ENCODE data around the gene NPAS2. TPM values are rescaled to one million over a fixed set of nuclear protein-coding genes. Genes with fewer than 3 reads are reported as not detected.

The NPAS2 gene
- polyA plus RNA-seq, 1 experiment, result 13.5 TPM

DNA sequence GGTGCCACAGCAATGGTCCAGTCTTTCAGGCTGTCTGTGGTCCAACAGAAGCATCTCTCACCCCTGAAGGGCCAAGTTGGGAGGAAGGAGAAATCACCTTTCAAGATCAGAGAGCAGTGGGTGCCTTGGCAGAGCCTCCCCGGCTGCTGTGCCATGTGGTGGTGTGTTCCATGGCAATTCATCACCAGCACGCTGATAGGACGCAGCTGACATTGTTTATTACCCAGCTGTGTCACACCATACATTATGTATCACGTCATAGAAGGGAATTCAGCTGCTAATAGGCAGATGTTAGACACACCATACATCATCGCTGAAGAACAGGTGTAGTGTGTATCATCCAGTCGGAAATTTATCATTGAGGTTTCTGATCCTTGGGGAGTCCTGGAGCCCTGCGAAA, 152.5 kb downstream of the NPAS2 start:
- ChIA-PET POLR2A (no interaction called here), CTCF (no interaction called here)
- no peak for DNase-seq (ENCODE audit: low read depth, low spot score)
- no peaks in the 10 kb centered on the region; the same call in 1 of the 2 replicates for H3K9me3 ChIP-seq (ENCODE audit: control insufficient read depth, insufficient read depth, low read length)
- no peak overlapping the region for H3K27ac ChIP-seq (ENCODE audit: low read depth, low read length)
- no peak overlapping the region for H3K4me3 ChIP-seq (ENCODE audit: low read depth, low read length)
- TF ChIP-seq, protein P1, sequence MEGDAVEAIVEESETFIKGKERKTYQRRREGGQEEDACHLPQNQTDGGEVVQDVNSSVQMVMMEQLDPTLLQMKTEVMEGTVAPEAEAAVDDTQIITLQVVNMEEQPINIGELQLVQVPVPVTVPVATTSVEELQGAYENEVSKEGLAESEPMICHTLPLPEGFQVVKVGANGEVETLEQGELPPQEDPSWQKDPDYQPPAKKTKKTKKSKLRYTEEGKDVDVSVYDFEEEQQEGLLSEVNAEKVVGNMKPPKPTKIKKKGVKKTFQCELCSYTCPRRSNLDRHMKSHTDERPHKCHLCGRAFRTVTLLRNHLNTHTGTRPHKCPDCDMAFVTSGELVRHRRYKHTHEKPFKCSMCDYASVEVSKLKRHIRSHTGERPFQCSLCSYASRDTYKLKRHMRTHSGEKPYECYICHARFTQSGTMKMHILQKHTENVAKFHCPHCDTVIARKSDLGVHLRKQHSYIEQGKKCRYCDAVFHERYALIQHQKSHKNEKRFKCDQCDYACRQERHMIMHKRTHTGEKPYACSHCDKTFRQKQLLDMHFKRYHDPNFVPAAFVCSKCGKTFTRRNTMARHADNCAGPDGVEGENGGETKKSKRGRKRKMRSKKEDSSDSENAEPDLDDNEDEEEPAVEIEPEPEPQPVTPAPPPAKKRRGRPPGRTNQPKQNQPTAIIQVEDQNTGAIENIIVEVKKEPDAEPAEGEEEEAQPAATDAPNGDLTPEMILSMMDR (IDR thresholded peaks at IDR 0.05; ENCODE audit: low read depth, low read length), result no peak
- H3K27me3 ChIP-seq (ENCODE audit: control insufficient read depth, insufficient read depth, low read length), result no peaks in the 10 kb centered on the region

DNA sequence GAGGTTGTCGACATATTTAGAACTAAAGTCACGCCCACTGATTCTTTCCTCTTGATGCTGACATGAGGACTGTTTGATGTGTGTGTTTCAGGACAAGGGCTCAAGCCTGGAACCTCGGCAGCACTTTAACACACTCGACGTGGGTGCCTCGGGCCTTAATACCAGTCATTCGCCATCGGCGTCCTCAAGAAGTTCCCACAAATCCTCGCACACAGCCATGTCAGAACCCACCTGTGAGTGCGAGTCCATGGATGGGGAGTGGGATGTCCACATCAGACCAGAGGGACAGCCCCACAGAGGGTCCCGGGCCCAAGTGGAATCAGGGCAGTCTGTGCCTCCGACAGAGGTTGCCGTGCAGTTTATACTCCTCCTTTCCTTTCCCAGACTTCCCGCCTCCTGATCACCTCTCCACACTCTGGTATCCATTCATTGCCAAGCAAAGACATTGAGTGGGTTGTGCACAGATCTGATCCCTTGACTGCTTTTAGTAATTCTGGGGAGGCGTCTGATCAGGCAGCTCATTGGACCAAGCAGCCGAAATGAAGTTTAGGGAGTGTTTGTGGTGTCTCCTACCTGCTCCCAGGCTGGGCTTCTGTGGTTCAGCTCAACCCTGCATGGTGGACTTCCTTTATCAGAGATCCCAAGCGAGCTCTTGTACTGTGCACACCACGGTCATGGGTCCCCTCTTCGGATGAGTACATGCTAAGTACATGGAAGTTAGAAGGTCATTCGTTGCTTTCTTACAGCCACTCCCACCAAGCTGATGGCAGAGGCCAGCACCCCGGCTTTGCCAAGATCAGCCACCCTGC, 155.0 kb downstream of the NPAS2 start:
- Histone ChIP-seq H3K27me3 (ENCODE audit: control insufficient read depth, insufficient read depth, low read length) (no peaks in the 10 kb centered on the region), H3K27ac (ENCODE audit: low read depth, low read length) (no peak overlapping the region), H3K9me3 (ENCODE audit: control insufficient read depth, insufficient read depth, low read length) (no peaks in the 10 kb centered on the region; the same call in 1 of the 2 replicates), H3K4me3 (ENCODE audit: low read depth, low read length) (no peak overlapping the region)
- no peak for DNase-seq (ENCODE audit: low read depth, low spot score)
- POLR2A ChIA-PET, result no interaction called here
- CTCF ChIA-PET, result interaction anchor here (1.1 kb wide), 1 partner anchor 11 kb away, joined by 3 read pairs; no protein-coding TSS in a partner anchor
- TF ChIP-seq, protein P1 (IDR thresholded peaks at IDR 0.05; ENCODE audit: low read depth, low read length), result no peak

DNA sequence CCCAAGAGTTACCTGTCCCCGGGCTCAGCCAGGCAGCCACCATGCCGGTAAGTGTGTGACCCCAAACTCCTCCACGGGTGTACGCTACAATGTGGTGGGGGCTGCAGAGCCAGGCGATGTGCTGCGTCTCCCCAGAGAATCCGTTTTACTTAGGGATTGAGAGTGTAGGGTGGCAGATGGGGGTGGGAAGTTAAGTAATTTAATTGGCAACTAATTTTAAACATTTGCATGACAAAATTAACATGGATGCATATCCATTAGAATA, 155.5 kb downstream of the NPAS2 start:
- DNase-seq (ENCODE audit: low read depth, low spot score), result no peak
- ChIA-PET POLR2A (no interaction called here), CTCF (interaction anchor here (1.1 kb wide), 1 partner anchor 10 kb away, joined by 3 read pairs; no protein-coding TSS in a partner anchor)
- Histone ChIP-seq H3K4me3 (ENCODE audit: low read depth, low read length) (no peak overlapping the region), H3K27me3 (ENCODE audit: control insufficient read depth, insufficient read depth, low read length) (no peaks in the 10 kb centered on the region), H3K27ac (ENCODE audit: low read depth, low read length) (no peak overlapping the region), H3K9me3 (ENCODE audit: control insufficient read depth, insufficient read depth, low read length) (no peaks in the 10 kb centered on the region)
- TF ChIP-seq, protein P1 (IDR thresholded peaks at IDR 0.05; ENCODE audit: low read depth, low read length), result no peak

DNA sequence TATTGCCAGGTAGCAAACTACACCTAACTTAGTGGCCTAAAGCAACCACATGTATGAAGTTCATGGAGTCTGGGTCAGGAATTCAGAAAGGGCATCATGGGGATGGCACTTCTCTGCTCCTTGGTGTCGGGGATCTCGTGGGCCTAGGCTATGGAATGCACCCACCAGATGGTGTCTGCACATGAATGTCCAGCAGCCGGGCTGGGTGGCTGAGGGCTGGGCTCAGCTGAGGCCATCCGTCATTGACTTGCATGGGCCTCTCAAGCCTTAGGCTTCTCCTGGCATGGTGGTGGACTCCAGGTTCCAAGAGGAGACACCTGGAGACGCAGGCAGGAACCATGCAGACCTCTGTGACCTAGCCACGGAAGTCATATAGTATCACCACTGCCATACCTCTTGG, 156.1 kb downstream of the NPAS2 start:
- no peak overlapping the region for H3K27ac ChIP-seq (ENCODE audit: low read depth, low read length)
- ChIA-PET POLR2A (no interaction called here), CTCF (interaction anchor here (1.1 kb wide), 1 partner anchor 9 kb away, joined by 3 read pairs; no protein-coding TSS in a partner anchor)
- H3K27me3 ChIP-seq (ENCODE audit: control insufficient read depth, insufficient read depth, low read length), result no peaks in the 10 kb centered on the region
- DNase-seq (ENCODE audit: low read depth, low spot score), result no peak
- TF ChIP-seq, protein P1 (IDR thresholded peaks at IDR 0.05; ENCODE audit: low read depth, low read length), result no peak
- H3K9me3 ChIP-seq (ENCODE audit: control insufficient read depth, insufficient read depth, low read length), result no peaks in the 10 kb centered on the region
- no peak overlapping the region for H3K4me3 ChIP-seq (ENCODE audit: low read depth, low read length)

DNA sequence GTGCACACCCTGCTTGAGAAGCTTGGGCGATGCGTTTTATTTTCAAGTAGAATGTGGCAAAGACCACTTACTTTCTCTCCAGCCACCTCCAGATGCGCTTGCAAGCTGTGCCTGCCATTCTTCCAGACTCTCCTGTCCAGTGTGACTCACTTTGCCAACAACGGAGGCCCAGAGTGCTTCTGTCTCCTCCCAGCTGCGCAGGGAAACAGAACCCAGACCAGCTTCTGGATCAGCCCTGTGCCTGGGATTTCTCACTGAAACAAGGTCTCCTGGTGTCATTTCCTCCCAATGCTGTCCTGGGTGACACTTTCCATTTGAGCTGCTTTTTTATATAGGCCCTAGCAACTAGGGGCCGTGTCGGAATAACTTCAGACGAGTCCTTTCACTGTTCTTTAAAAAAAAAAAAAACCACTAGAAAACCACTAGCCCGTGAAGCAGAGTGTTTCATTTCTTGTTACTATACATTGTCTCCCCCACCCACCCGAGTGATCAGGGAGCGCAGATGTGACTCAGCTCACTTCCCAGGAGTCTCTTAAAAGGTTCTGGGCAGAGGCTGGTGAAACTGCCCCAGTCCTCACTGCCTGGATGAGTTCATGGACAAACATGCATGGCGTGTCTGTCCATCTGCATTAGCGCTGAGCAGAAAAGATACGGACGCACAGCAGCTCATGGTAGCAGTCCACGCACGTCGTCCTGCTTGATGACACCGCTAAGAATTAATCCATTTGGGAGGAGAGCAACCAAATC, 156.9 kb downstream of the NPAS2 start:
- CTCF ChIA-PET, result interaction anchor here (0.6 to 4.9 kb wide), 4 partner anchors 164 to 370 kb away, joined by 3 to 30 read pairs (median 4); no protein-coding TSS in a partner anchor
- DNase-seq (ENCODE audit: low read depth, low spot score), result no peak
- TF ChIP-seq, protein P1 (IDR thresholded peaks at IDR 0.05; ENCODE audit: low read depth, low read length), result no peak
- Histone ChIP-seq H3K27ac (ENCODE audit: low read depth, low read length) (peak overlapping the region; percentile 73), H3K4me3 (ENCODE audit: low read depth, low read length) (no peak overlapping the region), H3K27me3 (ENCODE audit: control insufficient read depth, insufficient read depth, low read length) (no peaks in the 10 kb centered on the region), H3K9me3 (ENCODE audit: control insufficient read depth, insufficient read depth, low read length) (no peaks in the 10 kb centered on the region)
- POLR2A ChIA-PET, result interaction anchor here (0.7 to 1.3 kb wide), 2 partner anchors 235 to 356 kb away, joined by 4 to 5 read pairs; no protein-coding TSS in a partner anchor

All from AG04450 (cell line).